Loucy (cell line): ENCODE data around the gene PID1.

ENCODE experiments used
- H2AFZ ChIP-seq: fragments of 200-600 bp; sonication (generic); 2 replicates; pipeline ENCODE4 v1.6.0; 2016; ENCODE audit warnings: antibody characterized with exemption, mild to moderate bottlenecking, low read length, moderate library complexity
- H3F3A ChIP-seq: fragments of 200-600 bp; 2 replicates; pipeline ENCODE4 v1.6.0; 2016; ENCODE audit warnings: antibody characterized with exemption, low read depth, mild to moderate bottlenecking
- H3K27me3 ChIP-seq: fragments of 200-600 bp; sonication (generic); 2 replicates; pipeline ENCODE4 v1.6.1; 2014; ENCODE audit warnings: low read length, mild to moderate bottlenecking; ENCODE audit not compliant: insufficient read depth, poor library complexity, severe bottlenecking
- H3K36me3 ChIP-seq: fragments of 200-600 bp; sonication (generic); 2 replicates; pipeline ENCODE4 v1.6.1; 2016; ENCODE audit warnings: low read length; ENCODE audit not compliant: insufficient read depth
- H3K4me1 ChIP-seq: fragments of 200-600 bp; sonication (generic); 2 replicates; pipeline ENCODE4 v1.5.1; 2014; ENCODE audit warnings: low read length, mild to moderate bottlenecking; ENCODE audit not compliant: insufficient read depth, poor library complexity, severe bottlenecking
- H3K4me2 ChIP-seq: fragments of 200-600 bp; sonication (generic); 2 replicates; pipeline ENCODE4 v1.6.0; 2014; ENCODE audit warnings: antibody characterized with exemption, low read length, low read depth, mild to moderate bottlenecking; ENCODE audit not compliant: poor library complexity, severe bottlenecking
- H3K4me3 ChIP-seq: fragments of 200-600 bp; sonication (generic); 2 replicates; pipeline ENCODE4 v1.5.1; 2014; ENCODE audit warnings: low read length, mild to moderate bottlenecking, mixed read lengths; ENCODE audit not compliant: poor library complexity, severe bottlenecking
- H3K79me2 ChIP-seq: fragments of 200-600 bp; sonication (generic); 2 replicates; pipeline ENCODE4 v1.6.1; 2014; ENCODE audit warnings: low read length; ENCODE audit not compliant: insufficient read depth
- H3K9ac ChIP-seq: fragments of 200-600 bp; sonication (generic); 2 replicates; pipeline ENCODE4 v1.6.0; 2014; ENCODE audit warnings: mild to moderate bottlenecking, low read depth, low read length, moderate library complexity; ENCODE audit not compliant: poor library complexity, severe bottlenecking
- H3K9me2 ChIP-seq: fragments of 200-600 bp; sonication (generic); replicated peaks from 2 replicates; pipeline ENCODE4 v1.6.1; 2016; ENCODE audit warnings: low read depth, low read length, mixed read lengths
- H3K9me3 ChIP-seq: fragments of 200-600 bp; sonication (generic); 2 replicates; pipeline ENCODE4 v1.6.1; 2014; ENCODE audit warnings: mild to moderate bottlenecking, antibody characterized with exemption, low read length, low read depth; ENCODE audit not compliant: insufficient read depth
- H4K20me1 ChIP-seq: fragments of 200-600 bp; sonication (generic); 2 replicates; pipeline ENCODE4 v1.6.0; 2014; ENCODE audit warnings: antibody characterized with exemption, low read length, mild to moderate bottlenecking; ENCODE audit not compliant: insufficient read depth, poor library complexity, severe bottlenecking
- EZH2phosphoT487 ChIP-seq: fragments of 200-600 bp; IDR thresholded peaks from 2 replicates; pipeline ENCODE4 v1.6.1; 2018; ENCODE audit warnings: antibody characterized with exemption, mild to moderate bottlenecking, moderate library complexity, borderline replicate concordance
- TF ChIP-seq, protein P1 (sequence below): fragments of 200-600 bp; sonication (generic); conservative IDR thresholded peaks from 2 replicates; pipeline ENCODE4 v1.5.1; 2014; ENCODE audit warnings: mild to moderate bottlenecking, antibody characterized with exemption, low read length

Gene PID1

DNA sequence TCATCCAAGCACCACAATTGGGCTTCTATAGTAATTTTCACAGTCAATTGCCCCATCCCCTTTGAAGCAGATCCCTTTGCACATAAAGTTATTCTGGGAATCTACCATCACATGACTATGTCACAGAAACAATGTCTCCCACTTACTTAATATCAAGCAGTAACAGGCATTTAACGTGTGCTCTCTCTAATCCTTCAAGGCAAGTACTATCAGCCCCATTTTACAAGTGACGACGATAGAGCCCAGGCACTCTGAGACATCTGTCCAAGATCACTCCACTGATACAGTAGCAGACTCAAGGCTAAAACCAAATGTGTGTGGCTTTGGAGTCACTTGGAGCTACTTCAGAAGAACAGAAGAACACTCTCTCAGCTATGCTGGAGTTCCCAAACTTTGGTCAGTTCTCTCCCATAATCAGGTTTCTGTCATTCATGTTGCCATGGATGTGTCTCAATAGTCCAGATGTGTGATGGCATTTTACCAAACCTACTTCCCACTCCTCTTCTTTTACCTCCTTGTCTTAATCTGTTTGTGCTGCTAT is 39.7 kb downstream of the PID1 start:
- H3F3A ChIP-seq, result no peaks in the 10 kb centered on the region
- no peaks in the 10 kb centered on the region for H3K9me2 ChIP-seq
- no peaks in the 10 kb centered on the region for H3K79me2 ChIP-seq
- H3K9ac ChIP-seq, result no peak overlapping the region
- no peak overlapping the region for H2AFZ ChIP-seq
- no peaks in the 10 kb centered on the region for H4K20me1 ChIP-seq
- H3K4me3 ChIP-seq, result no peak overlapping the region
- no peaks in the 10 kb centered on the region for H3K27me3 ChIP-seq
- no peak overlapping the region for H3K4me2 ChIP-seq
- no peaks in the 10 kb centered on the region for H3K9me3 ChIP-seq
- no peaks in the 10 kb centered on the region for H3K4me1 ChIP-seq
- no peak for TF ChIP-seq EZH2phosphoT487
- TF ChIP-seq, protein P1, sequence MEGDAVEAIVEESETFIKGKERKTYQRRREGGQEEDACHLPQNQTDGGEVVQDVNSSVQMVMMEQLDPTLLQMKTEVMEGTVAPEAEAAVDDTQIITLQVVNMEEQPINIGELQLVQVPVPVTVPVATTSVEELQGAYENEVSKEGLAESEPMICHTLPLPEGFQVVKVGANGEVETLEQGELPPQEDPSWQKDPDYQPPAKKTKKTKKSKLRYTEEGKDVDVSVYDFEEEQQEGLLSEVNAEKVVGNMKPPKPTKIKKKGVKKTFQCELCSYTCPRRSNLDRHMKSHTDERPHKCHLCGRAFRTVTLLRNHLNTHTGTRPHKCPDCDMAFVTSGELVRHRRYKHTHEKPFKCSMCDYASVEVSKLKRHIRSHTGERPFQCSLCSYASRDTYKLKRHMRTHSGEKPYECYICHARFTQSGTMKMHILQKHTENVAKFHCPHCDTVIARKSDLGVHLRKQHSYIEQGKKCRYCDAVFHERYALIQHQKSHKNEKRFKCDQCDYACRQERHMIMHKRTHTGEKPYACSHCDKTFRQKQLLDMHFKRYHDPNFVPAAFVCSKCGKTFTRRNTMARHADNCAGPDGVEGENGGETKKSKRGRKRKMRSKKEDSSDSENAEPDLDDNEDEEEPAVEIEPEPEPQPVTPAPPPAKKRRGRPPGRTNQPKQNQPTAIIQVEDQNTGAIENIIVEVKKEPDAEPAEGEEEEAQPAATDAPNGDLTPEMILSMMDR, result no peak
- no peaks in the 10 kb centered on the region for H3K36me3 ChIP-seq

GRCh38 chr2:229230911-229231310 is 40.2 kb downstream of the PID1 start:
- no peaks in the 10 kb centered on the region for H3K27me3 ChIP-seq
- no peaks in the 10 kb centered on the region for H3K9me3 ChIP-seq
- H4K20me1 ChIP-seq, result no peaks in the 10 kb centered on the region
- H3K9ac ChIP-seq, result no peak overlapping the region
- H3K79me2 ChIP-seq, result no peaks in the 10 kb centered on the region
- H3K4me1 ChIP-seq, result no peaks in the 10 kb centered on the region
- H3K4me3 ChIP-seq, result no peak overlapping the region
- no peak overlapping the region for H3K4me2 ChIP-seq
- no peaks in the 10 kb centered on the region for H3K36me3 ChIP-seq
- no peak for TF ChIP-seq EZH2phosphoT487
- TF ChIP-seq, protein P1, result no peak
- no peaks in the 10 kb centered on the region for H3F3A ChIP-seq
- no peaks in the 10 kb centered on the region for H3K9me2 ChIP-seq
- no peak overlapping the region for H2AFZ ChIP-seq

GRCh38 chr2:229230256-229230655 is 40.8 kb downstream of the PID1 start:
- Histone ChIP-seq H3F3A (no peaks in the 10 kb centered on the region), H3K9me2 (no peaks in the 10 kb centered on the region), H3K36me3 (no peaks in the 10 kb centered on the region), H2AFZ (no peak overlapping the region), H3K4me3 (no peak overlapping the region), H3K9ac (no peak overlapping the region), H3K79me2 (no peaks in the 10 kb centered on the region), H3K27me3 (no peaks in the 10 kb centered on the region), H3K4me2 (no peak overlapping the region), H3K4me1 (no peaks in the 10 kb centered on the region), H4K20me1 (no peaks in the 10 kb centered on the region), H3K9me3 (no peaks in the 10 kb centered on the region)
- no peak for TF ChIP-seq EZH2phosphoT487

DNA sequence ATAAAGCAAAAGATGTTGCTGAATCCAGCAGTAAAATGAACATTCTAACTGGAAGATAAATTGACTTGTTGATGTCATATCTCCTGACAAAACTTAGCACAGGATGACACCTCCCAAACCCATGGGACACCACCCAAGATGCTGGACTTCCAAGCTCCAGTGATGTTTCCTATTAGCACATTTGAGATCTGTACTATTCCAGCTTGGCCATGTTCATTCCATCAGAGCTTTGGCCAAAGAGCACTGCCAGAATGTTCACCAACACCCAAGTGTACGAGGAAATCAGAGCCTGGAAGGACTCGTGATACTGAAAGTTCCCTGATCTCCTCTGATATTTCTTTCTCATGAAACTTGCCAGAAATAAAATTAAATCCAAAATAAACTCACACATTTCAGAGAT is 44.7 kb downstream of the PID1 start:
- H3K27me3 ChIP-seq, result no peaks in the 10 kb centered on the region
- no peaks in the 10 kb centered on the region for H3K9me2 ChIP-seq
- H3F3A ChIP-seq, result no peaks in the 10 kb centered on the region
- no peaks in the 10 kb centered on the region for H3K36me3 ChIP-seq
- H4K20me1 ChIP-seq, result no peaks in the 10 kb centered on the region
- no peaks in the 10 kb centered on the region for H3K4me1 ChIP-seq
- H3K9me3 ChIP-seq, result no peaks in the 10 kb centered on the region
- TF ChIP-seq, protein P1, result no peak
- no peak for TF ChIP-seq EZH2phosphoT487
- H3K79me2 ChIP-seq, result no peaks in the 10 kb centered on the region
- no peak overlapping the region for H2AFZ ChIP-seq
- no peak overlapping the region for H3K9ac ChIP-seq
- H3K4me2 ChIP-seq, result no peak overlapping the region
- H3K4me3 ChIP-seq, result no peak overlapping the region
